Ramos (cell line): Measurements from ENCODE around the gene PCGF3.
"Not testable (repeated sequence)": the region's sequence is repeated elsewhere in the genome, so short reads cannot be mapped to it uniquely, and the experiment has no call there.

ENCODE experiments used
- in situ Hi-C: fragments of 300-500 bp; cut with MboI; formaldehyde crosslinking; loops from one replicate; pipeline ENCODE4 v1.14.3; 2022; ENCODE audit warnings: low sequenced_read_pairs; ENCODE audit not compliant: unreplicated experiment

PCGF3 gene

DNA sequence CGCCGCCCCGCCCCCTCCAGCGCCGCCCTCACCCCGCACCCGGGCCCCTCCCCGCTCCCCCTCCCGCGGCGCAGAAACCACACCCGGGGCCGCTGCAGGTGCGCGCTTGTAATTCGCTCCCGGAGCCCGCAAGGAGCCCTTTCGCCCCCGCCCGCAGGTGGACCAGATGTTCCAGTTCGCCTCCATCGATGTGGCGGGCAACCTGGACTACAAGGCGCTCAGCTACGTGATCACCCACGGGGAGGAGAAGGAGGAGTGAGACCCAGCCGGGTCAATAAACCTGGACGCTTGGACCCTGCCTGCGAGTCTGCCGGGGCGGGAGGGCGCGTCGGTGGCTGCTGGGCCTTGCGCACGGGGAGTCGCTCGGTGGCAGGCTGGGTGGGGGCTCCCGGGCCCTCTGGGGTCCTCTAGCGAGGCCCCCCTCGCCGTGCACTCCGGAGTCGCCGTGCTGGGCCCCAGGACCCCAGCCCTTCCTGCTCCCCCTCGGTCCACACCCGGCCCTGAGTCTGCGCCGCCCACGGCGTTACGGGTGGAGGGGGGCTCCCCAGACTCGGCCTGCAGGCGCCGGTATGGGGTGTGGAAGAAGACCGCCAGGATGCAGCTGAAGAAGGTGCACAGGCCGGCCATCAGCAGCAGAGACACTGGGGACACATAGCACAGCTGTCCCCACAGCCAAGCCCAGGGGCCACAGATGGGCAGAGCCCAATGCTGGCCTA lies 23.7 kb upstream of the PCGF3 start:
- in situ Hi-C loops = no loop called here

GRCh38 chr4:682490-683172 lies 23.0 kb upstream of the PCGF3 start:
- in situ Hi-C loops = no loop called here

DNA sequence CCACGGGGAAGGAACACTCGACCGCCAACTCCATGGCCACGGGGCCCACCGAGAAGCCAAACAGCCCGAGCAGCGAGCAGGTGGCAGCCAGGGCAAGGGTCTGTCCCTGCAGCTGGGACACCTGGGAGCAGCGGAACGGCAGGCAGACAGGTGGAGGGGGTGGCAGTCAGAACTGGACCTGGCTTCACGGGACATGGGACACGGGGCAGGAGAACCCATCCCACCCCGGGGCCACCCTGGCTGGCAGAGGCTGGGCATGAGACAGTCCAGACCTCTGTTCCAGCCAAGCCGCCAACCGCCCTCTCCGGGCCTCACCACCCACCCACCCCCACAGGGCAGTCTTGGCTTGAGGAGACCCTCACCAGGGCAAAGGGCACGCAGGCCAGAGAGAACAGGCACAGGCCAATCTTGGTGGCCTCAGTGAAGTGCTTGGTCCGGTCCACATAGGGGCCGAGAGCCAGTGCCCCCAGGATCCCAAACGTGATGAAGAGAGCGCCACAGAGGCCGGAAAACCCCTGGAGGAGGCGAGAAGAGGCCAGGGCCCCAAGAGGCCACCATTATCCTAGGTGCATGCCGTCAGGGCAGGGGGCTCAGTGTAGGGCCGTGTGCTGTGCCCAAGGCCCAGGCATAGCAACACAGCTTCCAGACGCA lies 22.3 kb upstream of the PCGF3 start:
- in situ Hi-C loops = no loop called here

DNA sequence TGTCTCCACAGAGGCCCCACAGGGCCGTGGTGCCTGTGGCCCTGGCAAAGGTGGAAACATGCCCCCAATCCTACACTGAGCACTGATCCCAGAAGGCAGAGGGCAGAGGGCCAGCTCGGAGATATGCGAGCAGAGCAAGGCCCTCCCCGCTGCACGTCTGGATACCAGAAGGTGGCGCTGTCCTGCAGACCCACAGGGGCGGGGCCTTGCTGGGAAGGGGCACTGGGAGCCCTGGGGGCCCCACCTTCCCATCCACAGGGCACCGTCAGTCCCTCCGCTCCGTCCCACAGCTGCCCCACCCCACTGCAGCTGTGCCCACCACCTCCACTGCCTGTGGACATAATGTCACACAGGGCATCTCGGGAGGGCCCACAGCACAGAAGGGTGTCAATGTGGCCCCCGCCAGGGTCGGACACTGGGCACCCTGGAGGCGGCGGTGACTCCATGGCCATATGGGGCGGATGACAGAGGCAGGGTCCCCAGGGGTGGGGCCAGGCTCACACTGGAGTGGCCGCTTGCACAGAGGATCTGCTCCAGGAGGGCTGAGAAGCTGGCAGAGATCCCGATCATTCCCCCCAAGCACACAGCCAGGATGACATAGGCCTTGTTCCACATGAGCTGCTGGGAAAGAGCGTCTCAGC lies 21.5 kb upstream of the PCGF3 start:
- in situ Hi-C loops = no loop called here

DNA sequence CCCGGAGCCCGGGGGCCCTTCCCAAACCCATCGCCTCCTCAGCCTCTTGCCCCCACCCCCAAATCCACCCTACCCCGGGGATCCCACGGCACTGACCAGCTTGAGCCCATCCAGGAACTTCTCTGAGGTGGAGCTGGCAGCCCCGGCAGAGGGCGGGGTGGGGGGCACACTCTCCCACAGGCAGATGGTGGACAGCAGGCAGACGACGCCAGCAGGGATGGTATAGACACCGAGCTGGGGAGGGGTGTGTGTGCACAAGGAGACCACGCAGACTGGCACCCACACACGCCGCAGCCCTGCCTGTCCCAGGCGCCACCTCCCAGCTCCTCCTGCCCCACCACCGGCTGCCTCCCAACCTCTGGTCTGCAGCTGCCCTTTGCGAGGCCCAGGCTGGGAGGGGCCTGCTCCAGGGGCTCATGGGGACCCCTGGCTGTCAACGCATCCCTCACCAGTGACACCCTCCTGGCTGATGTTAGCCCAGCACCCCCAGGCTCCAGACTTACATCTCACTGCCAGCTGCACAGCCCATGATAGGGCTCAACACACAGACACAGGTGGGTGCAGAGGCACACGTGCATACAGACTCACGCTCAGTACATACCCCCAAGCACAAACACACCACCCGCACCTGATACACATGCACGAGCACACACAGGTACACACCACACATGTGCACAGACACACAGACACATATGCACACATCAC lies 20.9 kb upstream of the PCGF3 start:
- in situ Hi-C loops = no loop called here

- in situ Hi-C loops = no loop called here
These were observed 19.8 kb upstream of the PCGF3 start for GRCh38 chr4:685679-686412.

DNA sequence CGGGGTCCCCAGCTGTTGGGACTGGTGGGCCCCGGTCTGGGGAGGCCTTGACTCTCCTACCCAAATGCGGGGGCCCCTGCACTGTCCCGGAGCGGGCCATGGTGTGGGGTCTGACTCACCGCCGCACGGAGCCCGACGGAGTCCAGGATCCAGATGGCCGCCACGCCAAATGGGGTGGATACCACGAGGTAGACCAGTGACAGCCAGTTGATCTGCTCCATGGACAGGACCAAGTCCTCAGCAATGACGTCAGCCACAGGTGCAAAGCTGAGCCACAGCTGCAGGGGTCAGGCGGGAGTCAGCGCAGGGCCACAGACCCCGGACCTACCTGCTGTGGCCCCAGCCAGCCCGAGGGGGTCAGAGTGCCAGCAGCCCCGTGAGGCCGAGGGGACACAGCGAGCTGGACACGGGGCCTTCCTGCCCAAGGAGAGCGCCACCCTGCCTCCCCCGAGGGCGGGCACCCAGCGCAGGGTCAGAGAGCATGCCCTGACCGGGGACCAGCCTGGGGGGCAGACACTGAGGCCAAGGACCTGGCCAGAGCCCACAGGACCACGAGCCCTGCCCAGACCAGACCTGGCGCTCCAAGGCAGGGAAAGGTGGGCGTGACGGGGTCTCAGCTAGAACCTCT lies 19.1 kb upstream of the PCGF3 start:
- in situ Hi-C loops = no loop called here

DNA sequence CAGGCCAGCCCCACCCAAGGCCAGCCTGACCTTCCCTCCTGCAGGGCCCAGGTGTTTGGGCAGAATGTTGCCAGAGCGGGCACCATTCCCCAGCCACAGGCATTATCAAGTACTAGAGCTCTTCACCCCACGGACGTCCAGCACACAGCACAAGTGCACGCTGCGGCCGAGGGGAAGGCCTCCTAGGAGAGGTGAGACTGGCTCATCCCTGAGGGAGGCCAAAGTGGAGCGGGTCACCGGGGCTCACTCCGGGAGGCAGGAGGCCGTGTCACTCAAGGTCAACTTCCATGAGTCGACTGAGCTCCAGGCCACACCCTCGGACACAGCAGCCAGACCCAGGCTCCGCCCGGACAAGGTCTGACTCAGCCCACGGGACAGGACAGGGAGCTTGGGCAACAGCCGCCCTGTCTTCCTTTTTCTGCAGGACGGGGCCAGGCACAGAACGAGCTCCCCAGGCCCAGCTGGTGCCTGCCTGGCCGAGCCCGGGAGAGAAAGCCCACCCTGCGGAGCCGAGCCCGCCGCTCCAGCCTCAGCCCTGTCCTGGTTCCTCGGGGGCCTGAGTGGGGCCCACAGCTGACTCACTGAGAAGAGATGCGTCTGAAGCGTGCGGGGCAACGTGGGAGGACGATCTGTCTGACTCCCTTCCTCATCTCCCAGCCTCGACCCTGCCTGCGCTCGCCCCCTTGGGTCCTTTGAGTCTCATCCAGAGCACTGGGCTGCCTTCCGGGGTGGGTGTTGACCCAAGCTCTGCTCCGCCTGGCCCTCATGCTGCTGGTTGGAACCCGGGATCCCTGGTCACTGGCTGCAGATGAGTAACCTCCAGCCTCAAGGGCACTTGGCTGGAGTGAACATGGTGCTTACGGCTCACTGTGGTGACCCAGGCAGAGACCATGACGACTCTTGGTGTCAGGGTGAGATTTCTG lies 18.3 kb upstream of the PCGF3 start:
- in situ Hi-C loops = no loop called here

DNA sequence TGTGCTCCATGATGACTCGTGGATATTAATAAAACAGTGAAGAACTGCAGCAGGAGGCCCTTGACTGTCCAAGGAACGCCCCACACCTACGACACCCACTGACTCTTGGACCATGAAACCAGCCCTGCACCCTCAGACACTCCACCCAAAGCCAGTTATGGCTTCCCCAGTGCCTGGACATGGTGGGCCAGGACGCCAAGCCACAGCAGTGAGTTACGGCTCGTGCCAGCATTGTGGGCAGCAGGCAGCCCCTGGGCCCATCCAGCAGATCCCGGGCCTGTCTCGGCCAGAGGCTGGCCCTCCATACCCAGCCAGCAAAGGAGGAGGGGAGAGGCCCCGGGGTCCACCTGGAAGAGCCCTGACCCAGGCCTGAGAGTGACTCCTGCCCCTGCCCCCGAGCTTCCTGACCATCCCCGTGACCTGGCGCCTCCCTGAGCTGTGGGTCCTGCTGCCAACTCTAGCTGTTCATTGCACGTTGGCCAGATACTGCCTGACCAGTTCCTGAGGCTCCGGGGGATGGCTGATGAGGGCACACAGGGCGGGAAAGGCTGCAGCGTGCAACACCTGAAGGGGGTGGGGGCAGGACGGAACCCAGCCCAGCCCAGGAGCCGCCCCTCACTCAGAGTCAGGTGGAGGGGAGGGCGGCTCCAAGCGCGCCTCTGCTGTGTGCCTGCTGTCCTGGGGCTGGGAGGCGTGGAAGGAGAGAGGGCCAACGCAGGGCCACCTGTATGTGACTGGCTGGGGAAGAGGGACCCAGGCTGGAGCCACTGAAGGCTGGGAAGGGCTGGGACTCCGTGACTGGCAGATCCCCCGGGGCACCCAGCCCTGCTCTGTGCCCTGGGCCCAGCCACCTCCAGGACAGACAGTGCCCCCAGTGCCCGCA lies 17.4 kb upstream of the PCGF3 start:
- in situ Hi-C loops = no loop called here

DNA sequence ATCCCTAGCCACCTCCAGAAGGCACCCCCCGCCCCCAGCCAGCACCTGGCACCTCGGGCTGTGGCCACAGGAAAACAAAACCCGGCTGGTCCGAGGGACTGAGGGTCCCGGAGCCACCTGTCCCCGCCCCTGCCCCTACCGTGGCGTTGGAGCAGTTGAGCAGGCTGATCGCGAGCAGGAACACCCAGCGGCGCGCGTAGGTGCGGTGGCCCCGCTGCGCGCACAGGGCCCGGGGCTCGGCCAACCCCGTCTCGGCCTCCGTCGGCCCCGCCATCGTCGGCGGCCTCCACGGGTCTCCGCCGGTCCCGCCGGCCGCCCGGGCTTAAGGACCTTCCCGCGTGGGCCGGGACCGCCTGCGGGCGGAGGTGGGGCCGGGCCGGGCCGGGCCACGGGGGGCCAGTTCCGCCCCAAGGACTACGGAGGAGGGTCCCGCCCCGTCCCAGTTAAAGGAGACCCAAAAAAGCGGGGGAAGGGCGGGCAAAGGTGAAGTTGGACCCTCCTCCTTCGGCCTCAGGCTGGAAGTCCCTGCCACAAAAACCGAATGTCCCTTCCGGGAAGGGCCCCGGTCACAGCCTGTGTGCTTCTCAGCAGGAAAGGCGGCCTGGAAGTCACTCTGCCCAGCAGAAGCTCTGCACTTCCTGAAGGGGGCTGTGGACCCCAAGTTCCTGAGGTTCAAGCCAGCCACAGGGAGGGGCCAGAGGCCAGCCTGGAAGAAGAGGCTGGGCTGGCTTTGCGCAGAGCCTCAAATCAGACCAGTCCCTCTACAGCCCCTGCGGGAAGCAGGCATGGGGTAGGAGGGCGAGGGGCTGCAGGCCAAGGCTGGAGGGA lies 16.6 kb upstream of the PCGF3 start, which contains the start of gene SLC49A3:
Gene SLC49A3 (minus strand): TSS at position 298 of the 828 bp plus-strand sequence. CDS start 24 bp downstream, at position 274.
- in situ Hi-C loops = no loop called here

DNA sequence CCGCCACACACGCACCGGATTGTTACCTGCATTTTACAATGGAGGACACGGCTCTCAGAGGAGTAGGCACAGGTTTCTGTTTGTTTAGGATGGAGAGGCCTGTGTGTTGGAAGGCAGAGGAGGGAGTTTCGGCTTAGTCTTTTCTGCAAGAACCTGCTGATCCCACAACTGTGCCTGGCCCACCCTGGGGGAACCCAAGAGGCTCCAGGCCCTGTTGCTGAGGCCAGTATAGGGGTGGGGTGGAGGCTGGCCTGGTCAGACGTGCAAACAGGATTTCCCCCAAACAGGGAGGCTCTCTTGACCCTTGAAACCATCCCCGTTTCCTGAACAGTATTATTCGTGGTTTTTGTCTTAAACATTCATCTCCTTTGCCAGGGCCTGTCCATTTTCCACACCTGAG lies 15.9 kb upstream of the PCGF3 start:
- in situ Hi-C loops = no loop called here

DNA sequence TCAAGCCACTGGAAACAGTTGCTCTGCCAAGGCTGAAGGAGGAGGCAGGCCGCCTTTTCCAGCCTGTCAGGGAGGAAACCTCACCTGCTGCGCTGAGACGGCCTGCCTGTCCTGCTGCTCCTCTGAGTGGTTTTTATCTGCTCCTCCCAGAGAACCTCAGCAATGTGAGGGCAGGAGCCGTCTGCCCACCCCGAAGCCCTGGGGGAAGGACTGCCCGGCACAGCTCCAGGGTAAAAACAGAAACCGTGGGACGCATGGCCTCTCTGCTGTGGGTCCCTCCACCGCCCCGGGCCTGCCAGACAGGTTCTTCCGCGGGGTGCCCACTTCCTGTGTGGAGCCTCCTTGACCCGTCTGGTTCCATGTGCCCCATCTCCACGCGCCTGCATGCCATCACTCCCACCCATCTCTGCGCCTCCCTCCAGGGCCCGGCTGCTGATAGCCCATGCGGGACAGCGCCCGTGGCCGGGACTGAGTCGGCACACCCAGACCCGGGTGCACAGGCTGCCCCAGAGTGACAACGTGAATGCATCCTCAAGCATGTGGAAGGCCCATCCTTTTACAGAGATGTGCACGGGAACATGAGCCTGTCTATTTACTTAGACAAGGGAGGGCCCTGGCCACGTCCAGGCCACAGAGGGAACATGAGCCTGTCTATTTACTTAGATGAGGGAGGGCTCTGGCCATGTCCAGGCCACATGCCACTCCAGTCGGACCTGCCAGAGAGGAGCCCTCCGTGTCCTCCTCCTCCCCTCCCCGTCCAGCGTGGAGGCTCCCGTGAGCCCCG lies 12.7 kb upstream of the PCGF3 start:
- in situ Hi-C loops = no loop called here

GRCh38 chr4:694341-694940 lies 11.2 kb upstream of the PCGF3 start:
- in situ Hi-C loops = not testable (repeated sequence)

GRCh38 chr4:699816-700580 lies 5.6 kb upstream of the PCGF3 start:
- in situ Hi-C loops = no loop called here
